ENCODE results near the gene TDRD10. TPM values are rescaled to one million over a fixed set of nuclear protein-coding genes. Genes with fewer than 3 reads are reported as not detected.

TDRD10 gene
- total RNA-seq, 1 experiment from 2014 or later, result not detected

- Histone ChIP-seq H3K4me3 (no peak overlapping the region), H3K27ac (no peak overlapping the region), H3K36me3 (peaks cover 98% of the 10 kb centered on the region), H3K4me1 (replicated peaks) (peaks cover 18% of the 10 kb centered on the region), H3K9me3 (replicated peaks) (no peaks in the 10 kb centered on the region), H3K27me3 (replicated peaks) (no peaks in the 10 kb centered on the region)
- DNase-seq (ENCODE audit: low read depth in 1 of 2, low spot score in 2 of 2), result no peak
Observed at GRCh38 chr1:154594811-154595210, 92.8 kb downstream of the TDRD10 start.

- Histone ChIP-seq H3K4me3 (no peak overlapping the region), H3K4me1 (replicated peaks) (peaks cover 16% of the 10 kb centered on the region), H3K9me3 (replicated peaks) (no peaks in the 10 kb centered on the region), H3K27me3 (replicated peaks) (no peaks in the 10 kb centered on the region), H3K27ac (no peak overlapping the region), H3K36me3 (peaks cover 98% of the 10 kb centered on the region)
- no peak for DNase-seq (ENCODE audit: low read depth in 1 of 2, low spot score in 2 of 2)
Observed at GRCh38 chr1:154595621-154596020, 93.6 kb downstream of the TDRD10 start.

Other genes starting within 250 kb of the TDRD10 start
- 175 and 184 TPM in 2 replicates for gene HAX1, start 229.6 kb upstream of the TDRD10 start, total RNA-seq (2014; rRNA removed; shearing (Covaris generic))
- gene AQP10, start 181.1 kb upstream of the TDRD10 start, total RNA-seq (2014; rRNA removed; shearing (Covaris generic)), result not detected in 2 replicates
- 36.9 and 77.8 TPM in 2 replicates for gene ATP8B2, start 176.7 kb upstream of the TDRD10 start, total RNA-seq (2014; rRNA removed; shearing (Covaris generic))
- gene IL6R, start 96.9 kb upstream of the TDRD10 start, total RNA-seq (2014; rRNA removed; shearing (Covaris generic)), result 22.4 and 32.6 TPM in 2 replicates
- gene SHE, start 193 bp downstream of the TDRD10 start, total RNA-seq (2014; rRNA removed; shearing (Covaris generic)), result not detected in 2 replicates
- 37.9 and 55.8 TPM in 2 replicates for gene UBE2Q1, start 56.4 kb downstream of the TDRD10 start, total RNA-seq (2014; rRNA removed; shearing (Covaris generic))
- gene CHRNB2, start 65.6 kb downstream of the TDRD10 start, total RNA-seq (2014; rRNA removed; shearing (Covaris generic)), result not detected in 2 replicates
- gene ADAR, start 106.0 kb downstream of the TDRD10 start, total RNA-seq (2014; rRNA removed; shearing (Covaris generic)), result 54.4 and 82.6 TPM in 2 replicates

Measured in SJSA1 (cell line).